Vagina (tissue), 2 donors: Measurements from ENCODE around the gene YOD1.

Source experiments
- CTCF ChIP-seq, 3 experiments: fragments of 450-650 bp in 2 of 3; fragments of 200-600 bp in 1 of 3; sonication (generic) in 1 of 3; IDR thresholded peaks; one replicate each; pipeline ENCODE4 v1.5.1; 2017 to 2019; ENCODE audit warnings: antibody characterized with exemption in 3 of 3, mild to moderate bottlenecking in 2 of 3, moderate library complexity in 2 of 3
- POLR2A ChIP-seq, 2 donors: fragments of 450-650 bp; IDR thresholded peaks; one replicate each; pipeline ENCODE4 v1.6.1; 2017; ENCODE audit warnings: antibody characterized with exemption in 2 of 2, mild to moderate bottlenecking in 2 of 2, moderate library complexity in 2 of 2
- POLR2AphosphoS5 ChIP-seq, 2 donors: sonication (generic); formaldehyde crosslinking; IDR thresholded peaks; one replicate each; pipeline ENCODE4 v1.9.0; 2017; ENCODE audit warnings: antibody characterized with exemption in 2 of 2, mild to moderate bottlenecking in 2 of 2, low read depth in 1 of 2; ENCODE audit not compliant: insufficient read depth in 1 of 2

- no peak for TF ChIP-seq POLR2A (IDR thresholded peaks at IDR 0.05)
- TF ChIP-seq POLR2AphosphoS5 (IDR thresholded peaks at IDR 0.05; ENCODE audit: insufficient read depth in 1 of 2, low read depth in 1 of 2), result no peak
- no peak for TF ChIP-seq CTCF (IDR thresholded peaks at IDR 0.05)
Measured at GRCh38 chr1:207006914-207007313, 44.1 kb downstream of the YOD1 start.
